ENCODE data around the gene PLAAT5. TPM values are rescaled to one million over a fixed set of nuclear protein-coding genes. Genes with fewer than 3 reads are reported as not detected.

PLAAT5 gene
- total and polyA plus RNA-seq, 2 of the 8 experiments (the other 6 are each of a cell fraction or from before 2014, with no cell fraction given) = 16.0 to 18.7 TPM

DNA sequence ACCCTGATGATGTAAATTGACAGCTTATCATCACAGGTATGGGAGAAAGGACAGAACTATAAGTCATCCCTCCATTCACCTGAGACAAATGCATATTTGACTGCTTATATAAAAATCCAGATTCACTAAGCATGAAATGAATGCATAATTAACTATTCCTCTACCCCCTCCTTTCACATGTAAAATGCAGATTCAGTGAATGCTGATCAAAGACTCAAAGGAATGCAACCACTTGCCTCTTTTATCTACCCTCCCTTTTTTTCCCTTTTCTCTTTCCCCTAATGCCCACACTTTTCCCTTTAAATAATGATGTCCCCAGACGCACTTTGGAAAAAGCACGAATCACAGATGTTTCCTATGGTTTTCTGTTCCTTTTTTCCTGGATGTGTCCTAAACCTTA lies 41.1 kb upstream of the PLAAT5 start:
- no peaks in the 10 kb centered on the region for H3K79me1 ChIP-seq (ENCODE audit: low read depth, low read length)
- H2BK15ac ChIP-seq (ENCODE audit: low read length) = no peak overlapping the region
- H3K18ac ChIP-seq (ENCODE audit: extremely low read depth, low read length) = no peak overlapping the region
- H3K27me3 ChIP-seq (replicated peaks in 1 of 4; ENCODE audit: control insufficient read depth in 3 of 4, extremely low read depth in 1 of 4, insufficient read depth in 3 of 4, low read length in 3 of 4) = no peaks in the 10 kb centered on the region
- peaks cover 16 to 34% (median 31%) of the 10 kb centered on the region in 4 experiments; a peak in 6 of 7 replicates for H3K4me1 ChIP-seq (replicated peaks in 1 of 4; ENCODE audit: control insufficient read depth in 3 of 4, insufficient read depth in 4 of 4, low read length in 3 of 4)
- H4K5ac ChIP-seq (ENCODE audit: insufficient read length, low read depth, low read length) = peak overlapping the region; percentile 74
- H3K4me2 ChIP-seq (ENCODE audit: insufficient read depth in 1 of 2, low read depth in 2 of 2, low read length in 2 of 2) = peak overlapping the region; percentile 37 to 54
- ChIA-PET POLR2A (ENCODE audit: partially characterized antibody) (interaction anchor here (0.6 to 1.9 kb wide), 4 partner anchors 22 to 147 kb away, joined by 3 to 5 read pairs (median 4); no protein-coding TSS in a partner anchor), CTCF (ENCODE audit: partially characterized antibody) (interaction anchor here (1.0 to 2.1 kb wide), 5 partner anchors 11 to 53 kb away, joined by 3 to 6 read pairs (median 3); no protein-coding TSS in a partner anchor)
- peak overlapping the region in 1 of 4 experiments; percentile 33; a peak in 1 of 8 replicates for H3K4me3 ChIP-seq (ENCODE audit: extremely low read depth in 1 of 4, insufficient read depth in 2 of 4, low read depth in 3 of 4, low read length in 4 of 4)
- H2AK5ac ChIP-seq (ENCODE audit: low read depth, low read length) = no peak overlapping the region
- no peak overlapping the region for H3K56ac ChIP-seq (replicated peaks; ENCODE audit: insufficient read length, low read depth, low read length)
- no peak for FAIRE-seq
- H3K9ac ChIP-seq (replicated peaks in 1 of 4; ENCODE audit: extremely low read depth in 1 of 4, low read depth in 3 of 4, low read length in 3 of 4) = no peak overlapping the region
- no peaks in the 10 kb centered on the region for H3K79me2 ChIP-seq (ENCODE audit: control insufficient read depth in 1 of 2, insufficient read depth in 2 of 2, low read length in 2 of 2)
- H2BK5ac ChIP-seq (ENCODE audit: low read depth, low read length) = peak overlapping the region; percentile 97; the same call in 1 of the 2 replicates
- H4K20me1 ChIP-seq (replicated peaks in 1 of 2; ENCODE audit: control insufficient read depth in 1 of 2, insufficient read depth in 2 of 2, low read length in 2 of 2) = no peaks in the 10 kb centered on the region
- H2BK20ac ChIP-seq (ENCODE audit: low read length) = no peak overlapping the region
- 39% methylated on average over 2 of the region's 2 CpGs; no CpG with 5 or more reads in 1 of the 2 experiments for WGBS, 2 experiments (ENCODE audit: extremely low coverage in 1 of 2, insufficient coverage in 1 of 2, insufficient read length in 1 of 2, insufficient replicate concordance in 2 of 2, low coverage in 1 of 2, low lambda C conversion rate in 2 of 2, missing lambda C conversion rate in 1 of 2)
- H2BK12ac ChIP-seq (ENCODE audit: low read depth, low read length) = no peak overlapping the region; the same call in 1 of the 2 replicates
- H3K36me3 ChIP-seq (ENCODE audit: control insufficient read depth in 2 of 4, insufficient read depth in 4 of 4, low read length in 3 of 4) = no peaks in the 10 kb centered on the region
- H3K27ac ChIP-seq (ENCODE audit: low read depth, low read length) = peak overlapping the region; percentile 63; the same call in 1 of the 2 replicates
- no peak overlapping the region for H3K23ac ChIP-seq (ENCODE audit: insufficient read length)
- H3K23me2 ChIP-seq (ENCODE audit: low read depth, low read length) = no peaks in the 10 kb centered on the region; the same call in 1 of the 2 replicates
- no peak overlapping the region for H4K8ac ChIP-seq (ENCODE audit: extremely low read depth, insufficient read depth, low read length)
- H3K9me3 ChIP-seq (ENCODE audit: insufficient read depth in 2 of 2, low read depth in 1 of 2, low read length in 1 of 2) = no peaks in the 10 kb centered on the region; a peak in 1 of 4 replicates
- no peak for DNase-seq (ENCODE audit: low read depth in 1 of 2, low spot score in 2 of 2)
- peak overlapping the region; percentile 70 for H2BK120ac ChIP-seq (replicated peaks; ENCODE audit: low read depth, low read length)
- peak overlapping the region; percentile 29 for H4K91ac ChIP-seq (replicated peaks; ENCODE audit: insufficient read length, low read length)
- no peak overlapping the region for H3K14ac ChIP-seq (ENCODE audit: insufficient read length)
- H2AFZ ChIP-seq (ENCODE audit: low read length) = no peak overlapping the region
- H3K4ac ChIP-seq (replicated peaks; ENCODE audit: insufficient read length, low read depth, low read length) = no peak overlapping the region
- TF ChIP-seq POU5F1 (IDR thresholded peaks at IDR 0.05; ENCODE audit: low read depth, low read length) (0 out of 2 replicates have a peak, but pooled peaks have one; percentile 15), ASH2L (IDR thresholded peaks at IDR 0.05; ENCODE audit: low read length) (no peak)
